Progenitor cell of endocrine pancreas (in vitro differentiated cells): Measurements from ENCODE around the gene CNOT4. TPM values are rescaled to one million over a fixed set of nuclear protein-coding genes. Genes with fewer than 3 reads are reported as not detected.
"Not testable (repeated sequence)": the region's sequence is repeated elsewhere in the genome, so short reads cannot be mapped to it uniquely, and the experiment has no call there.

ENCODE experiments used
- DNase-seq: peaks from one replicate; pipeline ENCODE4 v3.0.0; 2021; ENCODE audit warnings: low spot score; ENCODE audit not compliant: unreplicated experiment
- H3K27ac Mint-ChIP-seq: 2 replicates; pipeline ENCODE4 v1.8.0; 2021; ENCODE audit warnings: mild to moderate bottlenecking, moderate library complexity, mixed read lengths
- H3K27me3 Mint-ChIP-seq: 2 replicates; pipeline ENCODE4 v1.8.0; 2021; ENCODE audit warnings: mixed read lengths
- H3K36me3 Mint-ChIP-seq: 2 replicates; pipeline ENCODE4 v1.8.0; 2022; ENCODE audit warnings: mixed read lengths; ENCODE audit not compliant: insufficient read depth
- H3K4me1 Mint-ChIP-seq: 2 replicates; pipeline ENCODE4 v1.8.0; 2021; ENCODE audit warnings: low read depth, mixed read lengths
- H3K4me3 Mint-ChIP-seq: 2 replicates; pipeline ENCODE4 v1.8.0; 2021; ENCODE audit warnings: low read depth, mild to moderate bottlenecking, moderate library complexity, mixed read lengths
- H3K9me3 Mint-ChIP-seq: 2 replicates; pipeline ENCODE4 v1.8.0; 2021; ENCODE audit warnings: low read depth, mixed read lengths
- CTCF ChIP-seq: fragments of 200-600 bp; sonication (generic); IDR thresholded peaks from one replicate; pipeline ENCODE4 v1.5.0; 2021; ENCODE audit warnings: antibody characterized with exemption, mild to moderate bottlenecking; ENCODE audit not compliant: unreplicated experiment
- total RNA-seq: library from RNA; stranded (reverse); gene quantifications from 2 replicates; pipeline ENCODE4 v1.2.1, GENCODE V29; 2021

The CNOT4 gene
- total RNA-seq, 1 donor from 2014 or later, result 34.3 TPM

DNA sequence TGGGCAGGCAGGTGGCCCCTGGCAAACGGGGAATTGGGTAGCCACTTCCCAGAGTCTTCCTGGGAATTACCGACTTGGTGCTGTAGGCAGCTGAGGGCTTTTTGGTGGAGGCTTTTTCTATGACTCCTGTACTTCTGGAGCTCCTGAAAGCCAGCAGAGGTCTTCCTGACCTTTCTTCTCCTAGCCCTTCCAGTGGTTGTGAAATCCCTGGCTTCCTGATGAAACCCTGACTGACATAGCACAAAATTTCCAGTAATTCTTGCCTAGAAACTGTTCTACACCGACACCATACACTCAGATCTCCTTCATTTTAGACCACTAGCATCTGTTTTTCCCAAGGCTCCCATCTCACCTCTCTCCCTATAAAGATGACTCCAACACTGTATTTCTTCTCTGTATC is 156.1 kb downstream of the CNOT4 start:
- H3K36me3 Mint-ChIP-seq, result no peaks in the 10 kb centered on the region
- no peak overlapping the region for H3K4me3 Mint-ChIP-seq
- no peak overlapping the region for H3K27ac Mint-ChIP-seq
- no peaks in the 10 kb centered on the region for H3K9me3 Mint-ChIP-seq
- H3K27me3 Mint-ChIP-seq, result no peaks in the 10 kb centered on the region
- H3K4me1 Mint-ChIP-seq, result no peaks in the 10 kb centered on the region
- TF ChIP-seq CTCF, result no peak
- DNase-seq, result no peak

- Mint-ChIP-seq H3K9me3 (no peaks in the 10 kb centered on the region), H3K4me3 (no peak overlapping the region), H3K36me3 (no peaks in the 10 kb centered on the region), H3K27ac (no peak overlapping the region), H3K27me3 (no peaks in the 10 kb centered on the region), H3K4me1 (no peaks in the 10 kb centered on the region)
- no peak for TF ChIP-seq CTCF
- DNase-seq, result no peak
Measured at GRCh38 chr7:135352285-135352684, 157.6 kb downstream of the CNOT4 start.

- not testable (repeated sequence) for H3K9me3 Mint-ChIP-seq, H3K27me3 Mint-ChIP-seq, H3K27ac Mint-ChIP-seq, H3K4me3 Mint-ChIP-seq, H3K4me1 Mint-ChIP-seq, DNase-seq, H3K36me3 Mint-ChIP-seq
Measured at GRCh38 chr7:135351070-135351469, 158.8 kb downstream of the CNOT4 start.

DNA sequence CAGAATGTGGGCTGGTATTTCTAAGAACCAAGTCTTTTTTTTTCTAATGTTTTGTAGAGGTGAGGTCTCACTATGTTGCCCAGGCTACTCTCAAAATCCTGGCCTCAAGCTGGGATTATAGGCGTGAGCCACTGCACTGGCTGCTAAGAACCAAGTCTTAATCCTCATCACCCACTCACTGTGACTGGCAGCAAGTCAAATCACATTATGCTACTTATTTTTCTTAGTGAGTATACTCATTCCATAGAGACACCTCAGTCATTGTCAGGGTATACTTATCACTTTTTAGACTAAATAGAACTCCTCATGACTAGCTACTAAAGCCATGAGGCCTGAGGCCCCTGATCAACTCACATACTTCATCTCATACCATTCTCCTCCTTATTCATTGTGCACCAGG is 160.2 kb downstream of the CNOT4 start:
- Mint-ChIP-seq H3K27me3 (no peaks in the 10 kb centered on the region), H3K36me3 (no peaks in the 10 kb centered on the region), H3K9me3 (no peaks in the 10 kb centered on the region), H3K4me3 (no peak overlapping the region), H3K4me1 (no peaks in the 10 kb centered on the region), H3K27ac (no peak overlapping the region)
- TF ChIP-seq CTCF, result no peak
- DNase-seq, result no peak

- H3K27me3 Mint-ChIP-seq, result peaks cover 3% of the 10 kb centered on the region
- no peaks in the 10 kb centered on the region for H3K9me3 Mint-ChIP-seq
- no peak overlapping the region for H3K27ac Mint-ChIP-seq
- DNase-seq, result no peak
- H3K36me3 Mint-ChIP-seq, result no peaks in the 10 kb centered on the region
- TF ChIP-seq CTCF, result no peak
- H3K4me1 Mint-ChIP-seq, result no peaks in the 10 kb centered on the region
- no peak overlapping the region for H3K4me3 Mint-ChIP-seq
Measured at GRCh38 chr7:135348493-135348892, 161.4 kb downstream of the CNOT4 start.

GRCh38 chr7:135343361-135343760 is 166.5 kb downstream of the CNOT4 start:
- no peaks in the 10 kb centered on the region for H3K9me3 Mint-ChIP-seq
- TF ChIP-seq CTCF, result no peak
- DNase-seq, result no peak
- H3K36me3 Mint-ChIP-seq, result no peaks in the 10 kb centered on the region
- H3K27ac Mint-ChIP-seq, result no peak overlapping the region
- peaks cover 3% of the 10 kb centered on the region for H3K27me3 Mint-ChIP-seq
- no peak overlapping the region for H3K4me3 Mint-ChIP-seq
- H3K4me1 Mint-ChIP-seq, result no peaks in the 10 kb centered on the region
